H1 (cell line): Measurements from ENCODE around the gene NR3C2. TPM values are rescaled to one million over a fixed set of nuclear protein-coding genes. Genes with fewer than 3 reads are reported as not detected.

Experiments
- EGR1 ChIP-seq: IDR thresholded peaks from 2 replicates; pipeline ENCODE4 v1.6.1; 2011; ENCODE audit warnings: low read depth, low read length, borderline replicate concordance
- EZH2 ChIP-seq: fragments of 200-600 bp; sonication (generic); IDR thresholded peaks from 2 replicates; pipeline ENCODE4 v1.7.1; 2012; ENCODE audit warnings: low read depth, mild to moderate bottlenecking, moderate library complexity, low read length, inconsistent platforms; ENCODE audit not compliant: severe bottlenecking
- RAD21 ChIP-seq, 2 experiments: IDR thresholded peaks in 1 of 2; conservative IDR thresholded peaks in 1 of 2; 2 replicates each; pipeline ENCODE4 v1.6.1; 2011; ENCODE audit warnings: low read depth in 2 of 2, low read length in 2 of 2, improper control_type of control experiment in 1 of 2, inconsistent platforms in 1 of 2, mild to moderate bottlenecking in 1 of 2, moderate library complexity in 1 of 2
- SP1 ChIP-seq: IDR thresholded peaks from 2 replicates; pipeline ENCODE4 v1.6.1; 2011; ENCODE audit warnings: low read depth, low read length
- TAF1 ChIP-seq: IDR thresholded peaks from 2 replicates; pipeline ENCODE4 v1.6.1; 2011; ENCODE audit warnings: mild to moderate bottlenecking, low read depth, low read length
- ZNF274 ChIP-seq: IDR thresholded peaks from 2 replicates; pipeline ENCODE4 v1.7.0; 2012; ENCODE audit warnings: low read length, borderline replicate concordance; ENCODE audit errors: extremely low read depth
- polyA plus RNA-seq, 7 experiments: library from polyadenylated mRNA; depleted of rRNA in 3 of 7; stranded (reverse) in 5 of 7; unstranded in 2 of 7; fragments of >200 nt in 5 of 7; fragments of 200-250 nt in 2 of 7; gene quantifications; 1 replicate in 5 of 7; 2 replicates in 1 of 7; 4 replicates in 1 of 7; pipeline versions ENCODE4 v1.2.1 to v1.2.3, GENCODE V29; 2011 to 2013; ENCODE audit warnings: missing spikeins in 2 of 7, mixed read lengths in 2 of 7
- total RNA-seq: library from RNA; stranded (reverse); fragmentation: NEBNext Ultra II Directional; extraction: Animal tissue kit (Norgen Biotek cat#: 25700); gene quantifications from 2 replicates; pipeline ENCODE4 v1.2.1, GENCODE V29; 2021
- TF ChIP-seq, protein P1 (sequence below): fragments of 300-600 bp; sonication (generic); IDR thresholded peaks from 2 replicates; pipeline ENCODE4 v1.7.1; 2012; ENCODE audit warnings: low read length, moderate library complexity, mild to moderate bottlenecking, inconsistent platforms; ENCODE audit not compliant: insufficient replicate concordance
- TF ChIP-seq, protein P2 (sequence below): IDR thresholded peaks from 2 replicates; pipeline ENCODE4 v1.6.1; 2012; ENCODE audit warnings: inconsistent platforms

Gene NR3C2
- total and polyA plus RNA-seq, 2 of the 8 experiments (the other 6 are each of a cell fraction or from before 2014, with no cell fraction given): 0.80 to 3.9 TPM

DNA sequence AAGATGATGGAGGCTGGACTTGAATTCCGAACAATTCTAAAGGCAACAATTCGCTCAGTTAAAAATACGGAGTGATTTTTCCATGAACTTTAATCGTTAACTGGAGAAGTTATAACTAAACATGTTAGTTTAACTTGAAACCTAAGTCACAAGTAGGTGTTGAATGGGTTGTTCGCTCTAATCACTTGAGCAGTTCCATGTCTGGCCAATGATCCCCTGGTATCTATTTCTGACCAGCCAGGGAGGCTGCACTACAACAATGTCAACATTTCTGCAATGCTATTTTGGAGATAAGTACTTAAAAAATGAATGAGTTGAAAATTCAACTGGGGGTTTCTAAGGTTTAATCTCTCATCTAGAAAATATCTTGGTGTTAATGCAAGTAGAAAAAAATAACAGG, 112.5 kb downstream of the NR3C2 start (continued):
- TF ChIP-seq, protein P1, sequence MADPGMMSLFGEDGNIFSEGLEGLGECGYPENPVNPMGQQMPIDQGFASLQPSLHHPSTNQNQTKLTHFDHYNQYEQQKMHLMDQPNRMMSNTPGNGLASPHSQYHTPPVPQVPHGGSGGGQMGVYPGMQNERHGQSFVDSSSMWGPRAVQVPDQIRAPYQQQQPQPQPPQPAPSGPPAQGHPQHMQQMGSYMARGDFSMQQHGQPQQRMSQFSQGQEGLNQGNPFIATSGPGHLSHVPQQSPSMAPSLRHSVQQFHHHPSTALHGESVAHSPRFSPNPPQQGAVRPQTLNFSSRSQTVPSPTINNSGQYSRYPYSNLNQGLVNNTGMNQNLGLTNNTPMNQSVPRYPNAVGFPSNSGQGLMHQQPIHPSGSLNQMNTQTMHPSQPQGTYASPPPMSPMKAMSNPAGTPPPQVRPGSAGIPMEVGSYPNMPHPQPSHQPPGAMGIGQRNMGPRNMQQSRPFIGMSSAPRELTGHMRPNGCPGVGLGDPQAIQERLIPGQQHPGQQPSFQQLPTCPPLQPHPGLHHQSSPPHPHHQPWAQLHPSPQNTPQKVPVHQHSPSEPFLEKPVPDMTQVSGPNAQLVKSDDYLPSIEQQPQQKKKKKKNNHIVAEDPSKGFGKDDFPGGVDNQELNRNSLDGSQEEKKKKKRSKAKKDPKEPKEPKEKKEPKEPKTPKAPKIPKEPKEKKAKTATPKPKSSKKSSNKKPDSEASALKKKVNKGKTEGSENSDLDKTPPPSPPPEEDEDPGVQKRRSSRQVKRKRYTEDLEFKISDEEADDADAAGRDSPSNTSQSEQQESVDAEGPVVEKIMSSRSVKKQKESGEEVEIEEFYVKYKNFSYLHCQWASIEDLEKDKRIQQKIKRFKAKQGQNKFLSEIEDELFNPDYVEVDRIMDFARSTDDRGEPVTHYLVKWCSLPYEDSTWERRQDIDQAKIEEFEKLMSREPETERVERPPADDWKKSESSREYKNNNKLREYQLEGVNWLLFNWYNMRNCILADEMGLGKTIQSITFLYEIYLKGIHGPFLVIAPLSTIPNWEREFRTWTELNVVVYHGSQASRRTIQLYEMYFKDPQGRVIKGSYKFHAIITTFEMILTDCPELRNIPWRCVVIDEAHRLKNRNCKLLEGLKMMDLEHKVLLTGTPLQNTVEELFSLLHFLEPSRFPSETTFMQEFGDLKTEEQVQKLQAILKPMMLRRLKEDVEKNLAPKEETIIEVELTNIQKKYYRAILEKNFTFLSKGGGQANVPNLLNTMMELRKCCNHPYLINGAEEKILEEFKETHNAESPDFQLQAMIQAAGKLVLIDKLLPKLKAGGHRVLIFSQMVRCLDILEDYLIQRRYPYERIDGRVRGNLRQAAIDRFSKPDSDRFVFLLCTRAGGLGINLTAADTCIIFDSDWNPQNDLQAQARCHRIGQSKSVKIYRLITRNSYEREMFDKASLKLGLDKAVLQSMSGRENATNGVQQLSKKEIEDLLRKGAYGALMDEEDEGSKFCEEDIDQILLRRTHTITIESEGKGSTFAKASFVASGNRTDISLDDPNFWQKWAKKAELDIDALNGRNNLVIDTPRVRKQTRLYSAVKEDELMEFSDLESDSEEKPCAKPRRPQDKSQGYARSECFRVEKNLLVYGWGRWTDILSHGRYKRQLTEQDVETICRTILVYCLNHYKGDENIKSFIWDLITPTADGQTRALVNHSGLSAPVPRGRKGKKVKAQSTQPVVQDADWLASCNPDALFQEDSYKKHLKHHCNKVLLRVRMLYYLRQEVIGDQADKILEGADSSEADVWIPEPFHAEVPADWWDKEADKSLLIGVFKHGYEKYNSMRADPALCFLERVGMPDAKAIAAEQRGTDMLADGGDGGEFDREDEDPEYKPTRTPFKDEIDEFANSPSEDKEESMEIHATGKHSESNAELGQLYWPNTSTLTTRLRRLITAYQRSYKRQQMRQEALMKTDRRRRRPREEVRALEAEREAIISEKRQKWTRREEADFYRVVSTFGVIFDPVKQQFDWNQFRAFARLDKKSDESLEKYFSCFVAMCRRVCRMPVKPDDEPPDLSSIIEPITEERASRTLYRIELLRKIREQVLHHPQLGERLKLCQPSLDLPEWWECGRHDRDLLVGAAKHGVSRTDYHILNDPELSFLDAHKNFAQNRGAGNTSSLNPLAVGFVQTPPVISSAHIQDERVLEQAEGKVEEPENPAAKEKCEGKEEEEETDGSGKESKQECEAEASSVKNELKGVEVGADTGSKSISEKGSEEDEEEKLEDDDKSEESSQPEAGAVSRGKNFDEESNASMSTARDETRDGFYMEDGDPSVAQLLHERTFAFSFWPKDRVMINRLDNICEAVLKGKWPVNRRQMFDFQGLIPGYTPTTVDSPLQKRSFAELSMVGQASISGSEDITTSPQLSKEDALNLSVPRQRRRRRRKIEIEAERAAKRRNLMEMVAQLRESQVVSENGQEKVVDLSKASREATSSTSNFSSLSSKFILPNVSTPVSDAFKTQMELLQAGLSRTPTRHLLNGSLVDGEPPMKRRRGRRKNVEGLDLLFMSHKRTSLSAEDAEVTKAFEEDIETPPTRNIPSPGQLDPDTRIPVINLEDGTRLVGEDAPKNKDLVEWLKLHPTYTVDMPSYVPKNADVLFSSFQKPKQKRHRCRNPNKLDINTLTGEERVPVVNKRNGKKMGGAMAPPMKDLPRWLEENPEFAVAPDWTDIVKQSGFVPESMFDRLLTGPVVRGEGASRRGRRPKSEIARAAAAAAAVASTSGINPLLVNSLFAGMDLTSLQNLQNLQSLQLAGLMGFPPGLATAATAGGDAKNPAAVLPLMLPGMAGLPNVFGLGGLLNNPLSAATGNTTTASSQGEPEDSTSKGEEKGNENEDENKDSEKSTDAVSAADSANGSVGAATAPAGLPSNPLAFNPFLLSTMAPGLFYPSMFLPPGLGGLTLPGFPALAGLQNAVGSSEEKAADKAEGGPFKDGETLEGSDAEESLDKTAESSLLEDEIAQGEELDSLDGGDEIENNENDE: no peak
- TF ChIP-seq, protein P2, sequence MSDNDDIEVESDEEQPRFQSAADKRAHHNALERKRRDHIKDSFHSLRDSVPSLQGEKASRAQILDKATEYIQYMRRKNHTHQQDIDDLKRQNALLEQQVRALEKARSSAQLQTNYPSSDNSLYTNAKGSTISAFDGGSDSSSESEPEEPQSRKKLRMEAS: no peak
- TF ChIP-seq EGR1: no peak
- TF ChIP-seq TAF1: no peak
- TF ChIP-seq SP1: no peak
- TF ChIP-seq ZNF274: no peak
- no peak for TF ChIP-seq RAD21 (IDR thresholded peaks at IDR 0.05 in 1 of 2, conservative IDR thresholded peaks at IDR 0.05 in 1 of 2; ENCODE audit: low read depth in 2 of 2, low read length in 2 of 2)
- TF ChIP-seq EZH2: no peak
- TF ChIP-seq, all 59 proteins: peak for 0
